Loucy (cell line): ENCODE measurements around the gene ZNRF2.

Experiments
- H2AFZ ChIP-seq: fragments of 200-600 bp; sonication (generic); 2 replicates; pipeline ENCODE4 v1.6.0; 2016; ENCODE audit warnings: antibody characterized with exemption, mild to moderate bottlenecking, low read length, moderate library complexity
- H3F3A ChIP-seq: fragments of 200-600 bp; 2 replicates; pipeline ENCODE4 v1.6.0; 2016; ENCODE audit warnings: antibody characterized with exemption, low read depth, mild to moderate bottlenecking
- H3K27me3 ChIP-seq: fragments of 200-600 bp; sonication (generic); 2 replicates; pipeline ENCODE4 v1.6.1; 2014; ENCODE audit warnings: low read length, mild to moderate bottlenecking; ENCODE audit not compliant: insufficient read depth, poor library complexity, severe bottlenecking
- H3K36me3 ChIP-seq: fragments of 200-600 bp; sonication (generic); 2 replicates; pipeline ENCODE4 v1.6.1; 2016; ENCODE audit warnings: low read length; ENCODE audit not compliant: insufficient read depth
- H3K4me1 ChIP-seq: fragments of 200-600 bp; sonication (generic); 2 replicates; pipeline ENCODE4 v1.5.1; 2014; ENCODE audit warnings: low read length, mild to moderate bottlenecking; ENCODE audit not compliant: insufficient read depth, poor library complexity, severe bottlenecking
- H3K4me2 ChIP-seq: fragments of 200-600 bp; sonication (generic); 2 replicates; pipeline ENCODE4 v1.6.0; 2014; ENCODE audit warnings: antibody characterized with exemption, low read length, low read depth, mild to moderate bottlenecking; ENCODE audit not compliant: poor library complexity, severe bottlenecking
- H3K4me3 ChIP-seq: fragments of 200-600 bp; sonication (generic); 2 replicates; pipeline ENCODE4 v1.5.1; 2014; ENCODE audit warnings: low read length, mild to moderate bottlenecking, mixed read lengths; ENCODE audit not compliant: poor library complexity, severe bottlenecking
- H3K79me2 ChIP-seq: fragments of 200-600 bp; sonication (generic); 2 replicates; pipeline ENCODE4 v1.6.1; 2014; ENCODE audit warnings: low read length; ENCODE audit not compliant: insufficient read depth
- H3K9ac ChIP-seq: fragments of 200-600 bp; sonication (generic); 2 replicates; pipeline ENCODE4 v1.6.0; 2014; ENCODE audit warnings: mild to moderate bottlenecking, low read depth, low read length, moderate library complexity; ENCODE audit not compliant: poor library complexity, severe bottlenecking
- H3K9me2 ChIP-seq: fragments of 200-600 bp; sonication (generic); replicated peaks from 2 replicates; pipeline ENCODE4 v1.6.1; 2016; ENCODE audit warnings: low read depth, low read length, mixed read lengths
- H3K9me3 ChIP-seq: fragments of 200-600 bp; sonication (generic); 2 replicates; pipeline ENCODE4 v1.6.1; 2014; ENCODE audit warnings: mild to moderate bottlenecking, antibody characterized with exemption, low read length, low read depth; ENCODE audit not compliant: insufficient read depth
- H4K20me1 ChIP-seq: fragments of 200-600 bp; sonication (generic); 2 replicates; pipeline ENCODE4 v1.6.0; 2014; ENCODE audit warnings: antibody characterized with exemption, low read length, mild to moderate bottlenecking; ENCODE audit not compliant: insufficient read depth, poor library complexity, severe bottlenecking
- CTCF ChIP-seq: fragments of 200-600 bp; sonication (generic); conservative IDR thresholded peaks from 2 replicates; pipeline ENCODE4 v1.5.1; 2014; ENCODE audit warnings: mild to moderate bottlenecking, antibody characterized with exemption, low read length
- EZH2phosphoT487 ChIP-seq: fragments of 200-600 bp; IDR thresholded peaks from 2 replicates; pipeline ENCODE4 v1.6.1; 2018; ENCODE audit warnings: antibody characterized with exemption, mild to moderate bottlenecking, moderate library complexity, borderline replicate concordance

ZNRF2 gene

GRCh38 chr7:30320392-30320791, 36.0 kb downstream of the ZNRF2 start:
- H3K4me2 ChIP-seq, result no peak overlapping the region
- TF ChIP-seq CTCF (no peak), EZH2phosphoT487 (no peak)
- H3K9me2 ChIP-seq, result no peaks in the 10 kb centered on the region
- H4K20me1 ChIP-seq, result peaks cover 79% of the 10 kb centered on the region
- no peaks in the 10 kb centered on the region for H3K9me3 ChIP-seq
- H2AFZ ChIP-seq, result no peak overlapping the region
- no peaks in the 10 kb centered on the region for H3K27me3 ChIP-seq
- H3K79me2 ChIP-seq, result peaks cover 97% of the 10 kb centered on the region
- no peak overlapping the region for H3K9ac ChIP-seq
- H3F3A ChIP-seq, result no peaks in the 10 kb centered on the region
- peaks cover 10% of the 10 kb centered on the region for H3K36me3 ChIP-seq
- H3K4me3 ChIP-seq, result no peak overlapping the region
- peaks cover 32% of the 10 kb centered on the region for H3K4me1 ChIP-seq

GRCh38 chr7:30321089-30321881, 36.9 kb downstream of the ZNRF2 start:
- no peaks in the 10 kb centered on the region for H3K9me3 ChIP-seq
- H2AFZ ChIP-seq, result no peak overlapping the region
- no peak overlapping the region for H3K9ac ChIP-seq
- H4K20me1 ChIP-seq, result peaks cover 74% of the 10 kb centered on the region
- H3F3A ChIP-seq, result no peaks in the 10 kb centered on the region
- peak overlapping the region; percentile 42 for H3K4me2 ChIP-seq
- no peaks in the 10 kb centered on the region for H3K27me3 ChIP-seq
- peaks cover 97% of the 10 kb centered on the region for H3K79me2 ChIP-seq
- no peaks in the 10 kb centered on the region for H3K9me2 ChIP-seq
- peaks cover 11% of the 10 kb centered on the region for H3K36me3 ChIP-seq
- H3K4me3 ChIP-seq, result no peak overlapping the region
- TF ChIP-seq EZH2phosphoT487, result no peak
- no peak for TF ChIP-seq CTCF
- peaks cover 32% of the 10 kb centered on the region for H3K4me1 ChIP-seq

GRCh38 chr7:30321882-30322192, 37.4 kb downstream of the ZNRF2 start:
- peaks cover 26% of the 10 kb centered on the region for H3K4me1 ChIP-seq
- no peaks in the 10 kb centered on the region for H3K9me2 ChIP-seq
- TF ChIP-seq EZH2phosphoT487 (no peak), CTCF (no peak)
- peak overlapping the region; percentile 42 for H3K4me2 ChIP-seq
- peaks cover 97% of the 10 kb centered on the region for H3K79me2 ChIP-seq
- no peaks in the 10 kb centered on the region for H3F3A ChIP-seq
- H3K27me3 ChIP-seq, result no peaks in the 10 kb centered on the region
- no peak overlapping the region for H2AFZ ChIP-seq
- H3K9me3 ChIP-seq, result no peaks in the 10 kb centered on the region
- peaks cover 72% of the 10 kb centered on the region for H4K20me1 ChIP-seq
- no peak overlapping the region for H3K4me3 ChIP-seq
- H3K36me3 ChIP-seq, result peaks cover 11% of the 10 kb centered on the region
- H3K9ac ChIP-seq, result no peak overlapping the region
